ENCODE data around the gene NOL4L. TPM values are rescaled to one million over a fixed set of nuclear protein-coding genes. Genes with fewer than 3 reads are reported as not detected.
A peak's percentile ranks its signal among the peaks of the same experiment; 100 is the strongest.
"Not testable (repeated sequence)": the region's sequence is repeated elsewhere in the genome, so short reads cannot be mapped to it uniquely, and the experiment has no call there.

Gene NOL4L
- total RNA-seq, 1 experiment from 2014 or later, result 1.3 TPM

DNA sequence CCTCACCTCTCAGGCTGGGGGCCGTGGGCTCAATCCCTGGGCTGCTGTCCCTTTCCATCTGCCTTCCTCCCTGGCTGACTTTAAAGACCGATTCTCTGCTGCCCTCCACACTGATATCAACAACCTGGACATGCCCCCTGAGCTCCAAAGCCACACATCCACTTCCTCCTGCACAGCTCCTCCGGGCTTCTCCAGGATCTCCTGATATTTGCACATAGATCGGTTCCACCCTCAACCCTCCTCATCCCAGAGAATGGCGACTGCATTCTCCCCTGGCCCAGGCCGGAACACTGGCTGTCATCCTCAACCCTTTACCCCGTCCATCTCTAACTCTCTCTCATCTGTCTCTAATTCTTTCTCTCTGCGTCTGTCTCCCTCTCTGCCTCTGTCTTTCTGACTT, 21.0 kb upstream of the NOL4L start:
- no peaks in the 10 kb centered on the region for H3K27me3 ChIP-seq
- no peaks in the 10 kb centered on the region for H3K36me3 ChIP-seq
- H3K9me3 ChIP-seq, result no peaks in the 10 kb centered on the region
- no peak for DNase-seq
- no peak overlapping the region for H3K4me3 ChIP-seq

DNA sequence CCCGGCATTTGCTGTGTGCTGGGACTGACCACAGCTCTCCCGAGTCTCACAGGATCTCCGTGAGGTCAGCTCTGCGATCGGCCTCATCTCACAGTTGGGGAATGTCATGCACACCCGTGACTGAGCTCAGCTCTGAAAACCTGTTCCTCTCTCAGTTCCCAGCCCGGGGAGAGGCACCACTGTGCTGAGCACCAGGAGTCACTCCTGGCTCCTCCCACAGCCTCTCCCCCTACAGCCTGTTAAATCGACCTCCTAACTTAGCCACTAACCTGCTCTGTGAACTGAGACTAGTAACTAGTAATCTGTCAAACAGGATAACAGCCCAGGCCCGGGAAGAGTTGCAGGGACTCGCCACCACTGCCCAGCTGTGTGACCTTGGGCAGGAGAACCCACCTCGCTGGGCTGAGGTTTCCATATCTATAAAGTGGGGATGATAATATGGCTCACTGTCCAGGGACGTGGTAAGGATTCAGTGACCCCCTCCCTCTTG, 20.1 kb upstream of the NOL4L start:
- DNase-seq, result no peak
- no peaks in the 10 kb centered on the region for H3K9me3 ChIP-seq
- H3K4me3 ChIP-seq, result no peak overlapping the region
- H3K27me3 ChIP-seq, result no peaks in the 10 kb centered on the region
- H3K36me3 ChIP-seq, result no peaks in the 10 kb centered on the region

DNA sequence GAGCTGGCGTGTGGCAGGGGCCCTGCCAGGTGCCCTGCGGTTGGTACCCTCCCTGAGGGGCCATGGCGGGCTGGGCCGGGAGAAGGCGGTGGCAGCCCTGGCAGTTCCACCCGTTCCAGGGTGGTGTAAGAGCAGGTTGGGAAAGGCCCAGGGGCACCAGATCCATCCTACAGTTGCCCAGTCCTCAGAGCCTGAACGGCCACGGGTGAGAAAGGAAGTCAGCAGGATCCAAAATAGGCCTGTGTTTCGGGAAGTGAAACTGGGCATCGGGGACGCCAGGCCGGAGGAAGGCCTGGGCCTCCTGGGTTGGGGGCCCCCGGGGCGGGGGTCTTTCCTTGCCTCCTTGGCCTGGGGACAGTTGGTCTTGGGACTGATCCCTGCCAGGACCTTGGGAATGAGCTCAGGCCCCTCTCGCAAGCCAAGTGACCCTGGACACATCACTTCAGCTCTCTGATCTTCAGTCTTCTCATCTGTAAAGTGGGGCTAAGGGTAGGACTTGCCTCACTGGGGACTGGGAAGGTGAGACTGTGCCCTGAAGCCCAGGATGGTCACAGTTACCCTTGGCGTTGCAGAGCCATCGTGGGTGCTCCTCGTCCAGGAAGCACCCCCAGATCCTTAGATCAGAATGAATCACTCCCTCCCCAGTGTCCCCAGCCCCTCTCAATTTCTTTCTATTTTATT, 18.1 kb upstream of the NOL4L start:
- H3K36me3 ChIP-seq, result no peaks in the 10 kb centered on the region
- DNase-seq, result no peak

DNA sequence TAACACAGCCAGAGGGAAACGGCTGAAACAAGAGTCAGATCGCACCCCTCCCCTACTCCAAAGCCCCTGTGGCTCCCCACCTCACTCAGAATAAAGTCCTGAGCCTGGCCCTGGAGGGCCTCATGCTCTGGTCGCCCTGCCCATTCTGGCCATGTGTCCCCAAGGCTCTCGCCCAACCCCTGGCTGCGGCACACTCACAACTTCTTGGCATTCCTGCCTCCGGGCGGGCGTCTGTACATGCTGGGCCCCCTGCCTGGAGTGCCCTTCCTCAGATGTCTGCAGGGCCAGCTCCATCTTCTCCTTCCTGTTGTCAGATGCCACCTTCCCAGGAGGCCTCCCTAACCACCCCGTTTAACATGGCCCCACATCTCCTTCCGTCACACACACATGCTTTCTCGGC, 17.1 kb upstream of the NOL4L start:
- no peak for DNase-seq
- Histone ChIP-seq H3K27me3 (no peaks in the 10 kb centered on the region), H3K36me3 (no peaks in the 10 kb centered on the region), H3K9me3 (no peaks in the 10 kb centered on the region), H3K4me3 (no peak overlapping the region)

More for the DNA sequence above, 18.1 kb upstream of the NOL4L start:
- no peaks in the 10 kb centered on the region for H3K9me3 ChIP-seq
- H3K27me3 ChIP-seq, result no peaks in the 10 kb centered on the region
- no peak overlapping the region for H3K4me3 ChIP-seq

DNA sequence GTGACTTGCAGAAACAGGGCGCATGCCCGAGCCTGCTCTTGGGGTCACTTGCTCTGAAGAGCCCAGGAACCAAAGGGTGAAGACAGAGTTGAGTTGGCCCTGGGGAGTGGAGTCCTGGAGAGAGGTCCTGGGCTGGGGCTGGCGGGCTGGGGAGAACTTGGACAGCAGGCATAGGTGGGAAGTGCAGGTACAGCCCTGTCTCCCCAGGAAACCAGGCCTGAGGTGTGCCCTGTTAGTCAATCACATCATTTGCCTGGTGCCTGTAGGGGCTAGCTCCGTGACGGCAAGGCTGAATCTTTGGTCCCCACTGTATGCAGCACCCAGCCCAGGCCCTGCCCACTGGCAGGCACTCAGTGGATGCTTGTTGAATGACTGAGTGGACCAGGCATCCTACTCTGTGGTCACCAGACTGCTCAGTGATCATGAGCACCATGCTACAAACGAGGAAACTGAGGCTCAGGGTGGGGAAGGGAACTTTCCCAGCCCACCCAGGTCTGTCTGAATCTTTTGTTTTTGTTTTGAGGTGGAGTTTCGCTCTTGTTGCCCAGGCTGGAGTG, 15.6 kb upstream of the NOL4L start:
- DNase-seq, result no peak
- Histone ChIP-seq H3K9me3 (no peaks in the 10 kb centered on the region), H3K4me3 (no peak overlapping the region), H3K27me3 (no peaks in the 10 kb centered on the region), H3K36me3 (no peaks in the 10 kb centered on the region)

DNA sequence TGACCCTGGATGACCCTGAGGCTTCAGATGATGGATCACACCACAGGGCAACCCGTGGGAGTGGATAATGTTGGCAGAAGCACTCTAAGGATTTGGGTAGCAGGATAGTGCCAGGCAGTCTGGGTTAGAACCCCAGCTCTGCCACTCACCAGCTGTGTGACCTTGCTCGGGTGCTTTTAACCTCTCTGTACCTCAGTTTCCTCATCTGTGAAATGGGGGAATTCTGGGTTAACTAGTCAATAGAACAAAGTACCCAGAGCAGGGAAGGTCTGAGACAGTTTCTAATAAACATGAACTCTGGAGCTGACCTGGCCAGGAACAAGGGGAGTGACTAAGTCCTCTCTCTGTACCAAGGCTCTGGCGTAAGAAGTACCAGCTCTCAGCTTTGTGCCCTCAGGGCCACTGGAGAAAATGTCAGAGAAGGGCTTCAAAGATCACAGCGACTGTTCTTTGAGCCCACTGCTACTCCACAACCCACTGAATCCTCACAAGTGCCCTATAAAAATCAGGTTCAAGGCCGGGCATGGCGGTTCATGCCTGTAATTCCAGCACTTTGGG, 14.7 kb upstream of the NOL4L start:
- Histone ChIP-seq H3K4me3 (no peak overlapping the region), H3K27me3 (no peaks in the 10 kb centered on the region), H3K36me3 (no peaks in the 10 kb centered on the region), H3K9me3 (no peaks in the 10 kb centered on the region)
- no peak for DNase-seq

DNA sequence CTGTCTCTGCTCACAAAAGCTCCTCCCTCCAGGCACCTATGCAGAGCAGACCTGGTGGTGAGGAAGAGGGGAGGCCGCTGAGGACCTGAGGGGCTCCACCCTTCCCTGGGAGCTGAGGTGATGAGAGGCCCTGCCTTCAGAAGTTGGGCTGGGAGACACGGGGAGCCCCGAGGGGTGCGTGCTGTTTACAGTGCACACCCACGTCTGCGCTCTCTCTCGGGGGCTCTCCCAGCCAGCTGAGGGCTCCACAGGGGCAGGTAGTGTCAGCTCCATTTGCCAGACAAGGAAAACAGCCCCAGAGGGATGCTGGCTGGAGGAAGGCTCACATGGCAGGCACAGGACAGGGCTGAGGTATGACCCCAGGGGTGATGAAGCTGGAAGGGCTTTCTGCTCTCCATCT, 13.5 kb upstream of the NOL4L start:
- no peaks in the 10 kb centered on the region for H3K36me3 ChIP-seq
- no peaks in the 10 kb centered on the region for H3K27me3 ChIP-seq
- no peak for DNase-seq
- H3K9me3 ChIP-seq, result no peaks in the 10 kb centered on the region
- no peak overlapping the region for H3K4me3 ChIP-seq

DNA sequence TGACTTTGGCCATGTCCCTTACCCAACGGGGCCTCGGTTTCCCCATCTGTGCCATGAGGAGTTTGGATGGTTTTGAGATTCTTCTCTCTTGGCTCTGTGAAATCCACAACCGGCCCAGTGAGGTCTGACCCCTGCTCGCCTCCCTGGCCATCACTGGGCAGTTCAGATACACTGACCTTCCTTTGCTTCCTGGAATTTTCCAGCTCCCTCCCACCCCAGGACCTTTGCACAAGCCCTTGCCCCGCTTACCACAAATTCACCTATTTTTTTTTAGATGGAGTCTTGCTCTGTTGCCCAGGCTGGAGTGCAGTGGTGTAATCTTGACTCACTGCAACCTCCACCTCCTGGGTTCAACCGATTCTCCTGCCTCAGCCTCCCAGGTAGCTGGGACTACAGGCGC, 12.6 kb upstream of the NOL4L start:
- Histone ChIP-seq H3K9me3 (no peaks in the 10 kb centered on the region), H3K27me3 (no peaks in the 10 kb centered on the region)
- no peak for DNase-seq

DNA sequence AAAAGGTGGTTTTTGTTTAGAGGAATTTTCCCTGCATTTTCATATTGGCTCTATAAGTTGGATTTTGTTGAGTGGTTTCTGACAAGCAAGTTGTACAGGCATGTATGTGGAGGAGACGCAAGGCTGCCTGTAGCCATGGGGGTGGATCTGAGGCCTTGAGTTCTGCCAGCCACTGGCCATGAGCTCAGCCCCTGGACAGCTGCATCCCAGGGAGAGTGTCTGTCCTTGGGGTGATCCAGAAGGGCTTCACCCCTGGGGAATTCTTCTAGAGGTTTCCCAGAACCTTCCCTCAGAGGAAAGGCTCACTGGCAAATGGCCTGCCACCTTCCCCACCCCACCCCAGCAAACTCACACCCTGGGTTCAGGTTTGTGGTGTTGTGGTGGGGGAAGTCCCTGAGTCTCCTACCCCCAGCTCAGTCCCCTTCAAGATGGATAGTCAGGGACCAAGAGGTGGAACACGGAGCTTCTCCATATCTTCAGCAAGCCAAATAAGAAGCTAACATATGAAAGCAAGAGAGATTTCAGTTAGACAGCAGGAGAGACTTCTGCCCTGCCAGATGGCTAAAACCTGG, 11.6 kb upstream of the NOL4L start:
- H3K9me3 ChIP-seq, result no peaks in the 10 kb centered on the region
- H3K27me3 ChIP-seq, result no peaks in the 10 kb centered on the region
- no peaks in the 10 kb centered on the region for H3K36me3 ChIP-seq
- no peak overlapping the region for H3K4me3 ChIP-seq
- DNase-seq, result no peak

More for the DNA sequence above, 12.6 kb upstream of the NOL4L start:
- Histone ChIP-seq H3K36me3 (no peaks in the 10 kb centered on the region), H3K4me3 (no peak overlapping the region)

DNA sequence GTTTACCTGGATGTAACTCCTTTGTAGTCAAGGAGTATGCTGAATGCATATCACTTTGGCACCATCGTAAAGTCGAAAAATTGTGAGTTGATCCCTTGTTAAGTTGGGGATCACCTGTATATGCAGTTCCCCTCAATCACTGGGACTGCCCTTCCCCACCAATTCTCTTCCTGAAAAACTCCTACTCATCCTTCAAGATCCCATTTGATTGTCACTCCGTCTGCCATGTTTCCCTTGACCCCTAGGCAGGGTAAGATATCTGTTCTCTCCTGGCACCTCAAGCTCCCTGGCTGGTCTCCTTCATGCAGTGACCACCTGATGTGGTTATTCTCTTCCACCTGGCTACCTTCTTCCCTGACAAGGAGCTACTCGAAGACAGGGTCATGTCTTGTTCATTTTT, 10.0 kb upstream of the NOL4L start:
- no peak overlapping the region for H3K4me3 ChIP-seq
- H3K36me3 ChIP-seq, result no peaks in the 10 kb centered on the region

DNA sequence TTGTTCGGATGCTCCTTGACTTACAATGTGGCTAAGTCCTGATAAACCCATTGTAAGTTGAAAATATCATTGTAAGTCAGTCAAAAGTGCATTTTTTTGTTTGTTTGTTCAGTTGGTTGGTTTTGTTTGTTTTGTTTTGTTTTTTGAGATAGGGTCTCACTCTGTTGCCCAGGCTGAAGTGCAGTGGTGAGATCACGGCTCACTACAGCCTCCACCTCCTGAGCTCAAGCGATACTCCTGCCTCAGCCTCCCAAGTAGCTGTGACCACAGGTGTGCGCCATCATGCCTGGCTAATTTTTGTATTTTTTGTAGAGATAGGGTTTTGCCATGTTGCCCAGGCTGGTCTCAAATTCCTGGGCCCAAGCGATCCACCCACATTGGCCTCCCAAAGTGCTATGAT, 9.5 kb upstream of the NOL4L start:
- H3K4me3 ChIP-seq, DNase-seq, H3K27me3 ChIP-seq, H3K36me3 ChIP-seq, H3K9me3 ChIP-seq: not testable (repeated sequence)

More for the DNA sequence above, 10.0 kb upstream of the NOL4L start:
- Histone ChIP-seq H3K9me3 (no peaks in the 10 kb centered on the region), H3K27me3 (no peaks in the 10 kb centered on the region)
- no peak for DNase-seq

DNA sequence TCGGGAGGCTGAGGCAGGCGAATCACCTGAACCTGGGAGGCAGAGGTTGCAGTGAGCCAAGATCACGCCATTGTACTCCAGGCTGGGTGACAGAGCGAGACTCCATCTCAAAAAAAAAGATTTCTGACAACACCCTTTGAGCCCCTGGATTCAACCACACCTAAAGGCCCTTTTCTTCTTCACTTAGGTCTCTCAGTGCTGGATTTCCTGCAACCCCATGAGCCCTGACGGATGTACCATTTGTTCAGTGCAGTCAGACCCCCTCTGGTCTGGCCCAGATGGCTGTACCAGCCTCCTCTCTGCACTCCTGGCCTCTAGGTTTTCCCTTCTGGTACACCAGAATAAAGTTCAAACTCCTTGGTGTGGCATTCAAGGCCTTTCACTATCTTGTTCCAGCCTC, 9.1 kb upstream of the NOL4L start:
- Histone ChIP-seq H3K27me3 (no peaks in the 10 kb centered on the region), H3K4me3 (no peak overlapping the region), H3K9me3 (no peaks in the 10 kb centered on the region), H3K36me3 (no peaks in the 10 kb centered on the region)
- no peak for DNase-seq

DNA sequence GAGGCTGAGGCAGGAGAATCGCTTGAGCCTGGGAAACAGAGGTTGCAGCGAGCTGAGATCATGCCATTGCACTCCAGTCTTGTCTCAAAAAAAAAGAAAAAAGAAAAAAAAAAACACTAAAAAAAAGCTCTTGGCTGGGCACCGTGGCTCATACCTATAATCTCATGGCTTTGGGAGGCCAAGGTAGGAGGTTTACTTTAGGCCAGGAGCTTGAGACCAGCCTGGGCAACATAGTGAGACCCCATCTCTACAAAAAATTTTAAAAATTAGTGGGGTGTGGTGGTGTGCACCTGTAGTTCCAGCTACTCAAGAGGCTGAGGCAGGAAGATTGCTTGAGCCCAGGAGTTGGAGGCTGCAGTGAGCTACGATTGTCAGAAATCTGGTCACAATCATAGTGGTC, 7.5 kb upstream of the NOL4L start:
- H3K27me3 ChIP-seq, H3K9me3 ChIP-seq, H3K4me3 ChIP-seq, DNase-seq, H3K36me3 ChIP-seq: not testable (repeated sequence)

DNA sequence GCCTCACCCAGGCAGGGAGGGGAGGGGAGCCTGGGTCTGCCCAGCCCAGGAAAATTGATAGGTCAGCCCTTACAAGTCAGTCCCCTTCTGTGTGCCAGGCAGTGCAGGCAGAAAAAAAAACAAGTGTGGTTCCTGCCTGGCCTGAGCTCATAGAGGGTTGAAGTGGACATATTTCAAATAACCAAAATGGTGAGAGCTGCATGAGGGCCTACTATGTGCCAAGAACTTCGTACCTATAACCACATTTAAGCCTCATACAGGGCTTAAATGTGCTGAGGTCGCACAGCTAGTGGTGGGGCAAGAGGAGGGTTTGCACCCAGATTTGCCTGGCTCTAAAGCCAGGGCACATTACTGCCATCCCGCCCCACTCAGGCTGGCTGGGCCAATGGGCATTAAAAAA, 6.9 kb upstream of the NOL4L start:
- no peak for DNase-seq
- no peak overlapping the region for H3K4me3 ChIP-seq
- H3K27me3 ChIP-seq, result no peaks in the 10 kb centered on the region
- H3K9me3 ChIP-seq, result no peaks in the 10 kb centered on the region
- H3K36me3 ChIP-seq, result no peaks in the 10 kb centered on the region

DNA sequence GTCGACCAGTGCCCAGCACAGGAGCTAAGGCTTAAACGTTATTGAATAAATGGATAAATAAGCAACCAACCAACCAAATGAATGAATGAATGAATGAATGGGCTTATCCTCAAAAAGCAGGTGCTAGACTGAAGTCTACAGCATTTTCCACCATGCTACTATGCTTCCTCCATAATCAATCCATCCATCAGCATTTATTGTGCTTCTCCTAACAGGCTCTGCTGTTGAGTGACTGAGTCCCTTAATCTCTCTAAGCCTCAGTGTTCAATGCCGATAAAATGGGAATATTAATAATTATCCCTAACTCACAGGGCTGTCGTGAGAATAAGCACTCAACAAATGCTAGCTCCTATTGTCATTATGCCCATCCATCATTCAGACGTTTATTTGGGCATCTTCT, 4.6 kb upstream of the NOL4L start:
- no peak for DNase-seq
- Histone ChIP-seq H3K9me3 (no peaks in the 10 kb centered on the region), H3K27me3 (peaks cover 3% of the 10 kb centered on the region; the same call in 1 of the 2 replicates), H3K4me3 (no peak overlapping the region), H3K36me3 (no peaks in the 10 kb centered on the region)

DNA sequence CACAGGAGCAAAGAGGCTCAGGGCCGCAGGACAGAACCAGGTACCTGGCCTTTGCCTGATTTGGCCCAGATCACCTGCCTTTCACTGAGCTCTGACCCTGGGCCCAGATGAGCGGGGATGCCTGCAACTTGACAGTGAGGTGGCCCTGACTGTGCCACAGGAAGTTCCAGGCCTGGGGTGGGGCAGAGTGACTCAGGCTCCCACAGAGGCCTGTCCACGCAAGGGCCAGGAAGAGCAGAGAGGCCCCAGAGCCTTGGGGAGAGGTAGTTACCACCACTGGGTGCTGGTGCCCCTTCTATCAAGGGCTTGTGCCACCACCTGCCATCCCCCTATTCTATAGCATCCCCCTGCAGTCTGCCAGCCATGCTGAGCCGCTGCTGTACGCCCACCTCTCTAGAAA, 4.1 kb upstream of the NOL4L start:
- H3K36me3 ChIP-seq, result no peaks in the 10 kb centered on the region
- DNase-seq, result peak; percentile 66

DNA sequence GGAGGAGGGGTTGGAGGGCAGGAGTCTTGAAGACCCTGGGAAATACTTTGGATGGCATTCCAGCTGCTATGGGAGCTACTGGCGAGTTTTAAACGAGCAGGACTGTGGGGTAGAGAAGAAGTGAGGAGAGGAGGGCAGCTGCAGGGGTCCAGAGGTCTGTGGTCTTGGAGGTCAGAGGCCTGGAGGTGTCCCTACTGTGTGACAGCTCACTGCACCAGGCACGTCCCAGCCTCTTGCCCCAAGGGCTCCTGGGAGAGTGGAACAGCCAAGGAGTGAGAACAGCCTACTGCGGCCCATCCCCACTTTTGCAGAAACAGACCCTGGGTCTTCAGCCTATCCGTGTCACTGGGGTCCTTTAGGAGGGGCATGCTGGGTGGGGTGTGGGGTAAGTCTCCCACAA, 2.9 kb upstream of the NOL4L start:
- H3K4me3 ChIP-seq, result no peak overlapping the region
- no peak for DNase-seq
- H3K36me3 ChIP-seq, result no peaks in the 10 kb centered on the region
- no peaks in the 10 kb centered on the region for H3K9me3 ChIP-seq
- peaks cover 3% of the 10 kb centered on the region; the same call in 1 of the 2 replicates for H3K27me3 ChIP-seq

More for the DNA sequence above, 4.1 kb upstream of the NOL4L start:
- Histone ChIP-seq H3K9me3 (no peaks in the 10 kb centered on the region), H3K4me3 (no peak overlapping the region), H3K27me3 (peaks cover 3% of the 10 kb centered on the region; the same call in 1 of the 2 replicates)

DNA sequence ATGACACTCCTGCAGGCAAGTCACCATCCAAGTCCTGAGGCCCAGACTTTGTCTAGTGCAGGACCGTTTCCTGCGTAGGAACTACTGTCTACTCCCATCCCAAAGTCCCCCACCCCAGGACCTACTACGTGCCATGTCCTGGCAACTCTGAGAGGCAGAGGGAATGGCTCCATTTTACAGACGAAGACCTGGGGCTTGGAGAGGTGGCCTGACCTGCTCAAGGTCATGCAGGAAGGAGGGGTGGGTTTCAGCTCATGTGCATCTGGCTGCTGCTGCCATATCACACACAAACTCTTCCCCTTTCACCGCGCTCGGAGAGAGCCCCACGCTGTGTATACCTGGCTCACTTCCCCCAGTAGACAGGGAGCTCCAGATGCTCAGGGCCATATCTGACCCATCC, 1.2 kb upstream of the NOL4L start:
- Histone ChIP-seq H3K36me3 (no peaks in the 10 kb centered on the region), H3K27me3 (peaks cover 3% of the 10 kb centered on the region; the same call in 1 of the 2 replicates), H3K4me3 (no peak overlapping the region), H3K9me3 (no peaks in the 10 kb centered on the region)
- no peak for DNase-seq

All from MG63 (cell line).